Activated T-cell treated with anti-CD3 and anti-CD28 coated beads, Interleukin-2, amount 50 U/mL, for 1 hour (primary cell): Measurements from ENCODE around the gene SLC13A1.
"Not testable (repeated sequence)": the region's sequence is repeated elsewhere in the genome, so short reads cannot be mapped to it uniquely, and the experiment has no call there.

Experiments
- DNase-seq: peaks from one replicate; pipeline ENCODE4 v3.0.0-alpha.2; 2020

Gene SLC13A1

GRCh38 chr7:123125231-123125630, 74.5 kb downstream of the SLC13A1 start:
- no peak for DNase-seq

DNA sequence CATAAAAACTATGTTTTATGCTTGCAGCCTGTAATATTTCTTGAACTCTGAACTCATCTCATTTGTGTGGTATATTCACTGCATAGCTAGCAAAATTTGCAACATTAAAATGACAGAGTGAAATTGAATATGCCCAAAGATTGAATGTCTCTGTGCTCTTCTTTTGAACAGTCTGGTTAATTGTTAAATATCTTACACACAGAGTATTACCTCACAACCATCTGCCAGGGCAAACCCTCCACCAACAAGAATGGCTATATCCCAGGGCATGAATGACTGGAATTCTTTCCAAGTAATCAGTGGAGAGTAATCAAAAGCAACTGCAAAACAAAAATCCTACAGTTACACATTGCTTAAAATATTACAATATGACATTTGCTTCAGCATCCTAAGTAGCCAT, 76.9 kb downstream of the SLC13A1 start:
- no peak for DNase-seq

GRCh38 chr7:123120286-123120685, 79.5 kb downstream of the SLC13A1 start:
- DNase-seq, result no peak

DNA sequence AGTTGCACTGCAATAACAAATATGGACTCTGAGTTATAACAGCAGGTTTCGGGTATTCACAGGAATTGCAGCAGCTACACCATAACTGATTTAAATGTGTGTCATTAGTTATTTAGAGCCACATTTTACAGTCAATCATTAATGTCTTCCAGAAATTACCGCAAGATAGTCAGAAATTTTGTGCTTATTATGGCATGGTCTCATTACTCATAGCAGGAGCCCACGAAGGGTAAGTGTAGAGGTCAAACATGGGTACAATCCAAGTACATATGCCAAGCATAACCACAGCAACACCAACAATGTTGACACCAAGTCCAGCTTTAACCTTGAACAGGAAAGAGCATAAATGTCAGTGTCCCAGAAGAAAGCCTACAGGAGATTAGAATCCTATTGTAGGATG, 84.4 kb downstream of the SLC13A1 start:
- no peak for DNase-seq

GRCh38 chr7:123114288-123114687, 85.5 kb downstream of the SLC13A1 start:
- no peak for DNase-seq

- no peak for DNase-seq
Observed at GRCh38 chr7:123112833-123113232, 86.9 kb downstream of the SLC13A1 start.

DNA sequence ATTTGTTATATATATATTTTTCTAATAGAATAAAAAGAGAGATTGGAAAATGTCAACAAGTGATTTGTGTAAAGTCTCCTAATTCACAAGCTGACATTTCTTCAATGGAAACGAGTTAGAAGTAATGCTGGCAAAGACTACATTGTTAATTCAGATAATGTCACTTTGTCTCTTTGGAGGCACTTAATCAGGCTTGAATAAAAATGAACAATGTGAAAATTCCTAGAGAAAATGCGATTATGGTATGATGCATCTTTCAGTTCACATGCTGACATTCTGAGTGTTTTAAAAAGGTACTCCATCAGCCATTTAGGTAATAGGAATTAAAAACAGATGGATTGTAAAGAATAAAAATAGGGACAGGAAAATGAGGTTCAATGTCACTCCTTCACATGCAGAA, 100.1 kb downstream of the SLC13A1 start:
- DNase-seq, result no peak

DNA sequence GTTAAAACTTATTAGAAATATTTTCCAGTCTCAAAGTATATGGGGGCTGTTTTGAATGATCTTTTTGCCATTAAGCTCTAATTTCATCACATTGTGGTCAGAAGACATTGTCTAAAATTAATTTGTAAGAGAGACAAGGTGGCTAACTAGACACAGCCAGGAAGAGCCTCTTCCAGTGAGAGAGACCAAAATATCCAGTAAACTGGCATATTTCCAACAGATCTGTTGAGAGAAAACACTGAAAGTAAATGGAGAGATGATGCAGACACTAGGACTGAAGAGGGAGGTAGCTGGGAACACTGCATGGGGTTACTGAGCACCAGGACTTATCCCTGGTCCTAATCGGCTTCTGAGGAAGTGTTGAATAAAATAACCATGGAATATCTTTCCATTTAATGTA, 102.8 kb downstream of the SLC13A1 start:
- no peak for DNase-seq

GRCh38 chr7:123096434-123096833, 103.3 kb downstream of the SLC13A1 start:
- DNase-seq, result no peak

DNA sequence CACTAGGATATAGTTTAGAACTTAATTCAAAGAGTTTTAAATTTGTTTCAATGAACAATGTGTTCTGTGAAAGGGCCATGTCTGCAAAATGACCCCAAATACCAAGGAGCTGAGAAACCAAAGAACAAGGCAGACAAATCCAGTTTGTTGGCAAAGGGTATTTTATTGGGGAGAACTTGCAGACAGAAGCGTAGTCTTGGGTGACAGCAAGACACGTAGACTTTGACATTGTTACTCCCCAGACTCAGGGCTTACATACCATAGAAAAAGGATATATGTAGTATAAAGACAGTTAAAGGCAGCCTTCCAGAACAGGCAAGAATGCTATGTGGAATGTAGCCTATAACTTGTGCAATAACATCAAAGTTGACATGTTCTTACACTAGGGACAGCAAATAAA, 109.3 kb downstream of the SLC13A1 start:
- no peak for DNase-seq

- DNase-seq, result not testable (repeated sequence)
Observed at GRCh38 chr7:123086910-123087309, 112.9 kb downstream of the SLC13A1 start.

DNA sequence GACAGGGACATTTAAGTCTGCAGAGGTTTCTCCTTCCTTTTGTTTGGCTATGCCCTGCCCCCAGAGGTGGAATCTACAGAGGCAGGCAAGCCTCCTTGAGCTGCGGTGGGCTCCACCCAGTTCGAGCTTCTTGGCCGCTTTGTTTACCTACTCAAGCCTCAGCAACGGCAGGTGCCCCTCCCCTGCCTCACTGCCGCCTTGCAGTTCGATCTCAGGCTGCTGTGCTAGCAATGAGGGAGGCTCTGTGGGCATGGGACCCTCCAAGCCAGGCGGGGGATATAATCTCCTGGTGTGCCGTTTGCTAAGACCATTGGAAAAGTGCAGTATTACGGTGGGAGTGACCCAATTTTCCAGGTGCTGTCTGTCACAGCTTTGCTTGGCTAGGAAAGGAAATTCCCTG, 114.9 kb downstream of the SLC13A1 start:
- DNase-seq, result not testable (repeated sequence)

- no peak for DNase-seq
Observed at GRCh38 chr7:123079021-123079420, 120.7 kb downstream of the SLC13A1 start.

GRCh38 chr7:123075838-123076467, 123.8 kb downstream of the SLC13A1 start:
- DNase-seq, result no peak

DNA sequence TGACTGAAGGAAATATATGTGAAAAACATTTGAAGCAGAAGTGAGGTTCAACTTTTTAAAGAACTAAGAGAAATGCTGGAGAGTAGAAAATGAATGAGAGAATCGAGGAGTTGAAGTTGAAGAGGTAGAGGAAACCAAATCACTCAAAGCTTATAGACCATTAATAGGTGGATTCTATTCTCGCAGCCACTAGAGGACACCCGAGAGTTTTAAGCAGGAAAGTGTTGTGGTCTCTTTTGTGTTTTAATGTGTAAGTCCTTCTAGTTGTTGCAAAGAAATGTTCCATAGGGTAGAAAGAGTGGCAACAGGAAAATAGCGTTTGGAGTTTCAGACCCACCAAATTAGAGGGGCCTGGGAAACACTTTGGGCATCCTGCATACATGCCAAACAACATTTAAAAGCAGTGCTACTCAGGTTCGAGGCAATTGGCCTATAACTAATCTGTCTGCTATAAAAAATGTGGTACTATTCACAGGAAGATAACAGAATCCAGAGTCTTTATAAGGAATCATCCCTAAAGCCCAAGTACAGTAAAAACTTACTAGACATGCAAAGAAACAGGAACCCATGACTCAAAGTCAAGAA, 129.0 kb downstream of the SLC13A1 start:
- DNase-seq, result no peak

- no peak for DNase-seq
Observed at GRCh38 chr7:123067814-123068213, 132.0 kb downstream of the SLC13A1 start.
